IMR-90 (cell line): ENCODE measurements around the gene PAEP.

ENCODE experiments used
- CEBPB ChIP-seq: IDR thresholded peaks from 2 replicates; pipeline ENCODE4 v1.6.1; 2012; ENCODE audit warnings: low read depth, low read length, improper control_type of control experiment
- CHD1 ChIP-seq: IDR thresholded peaks from 2 replicates; pipeline ENCODE4 v1.6.1; 2012; ENCODE audit warnings: low read depth, low read length, improper control_type of control experiment
- CTCF ChIP-seq: conservative IDR thresholded peaks from 2 replicates; pipeline ENCODE4 v1.5.1; 2012; ENCODE audit warnings: mild to moderate bottlenecking, low read depth, low read length, improper control_type of control experiment
- MAZ ChIP-seq: IDR thresholded peaks from 2 replicates; pipeline ENCODE4 v1.6.1; 2012; ENCODE audit warnings: low read depth, mild to moderate bottlenecking, low read length, improper control_type of control experiment, moderate library complexity, borderline replicate concordance
- POLR2A ChIP-seq: IDR thresholded peaks from 2 replicates; pipeline ENCODE4 v1.6.1; 2012; ENCODE audit warnings: mild to moderate bottlenecking, low read depth, low read length
- RFX5 ChIP-seq: IDR thresholded peaks from 2 replicates; pipeline ENCODE4 v1.8.0; 2012; ENCODE audit warnings: low read depth, mild to moderate bottlenecking, low read length, moderate library complexity

- TF ChIP-seq CEBPB: no peak
- no peak for TF ChIP-seq CTCF
- no peak for TF ChIP-seq POLR2A
- TF ChIP-seq RFX5: no peak
- no peak for TF ChIP-seq CHD1
- TF ChIP-seq MAZ: no peak
These were observed at the start of gene PAEP for GRCh38 chr9:135561391-135562234.
